A673 (cell line): ENCODE measurements around the gene SH2D3C.

ENCODE experiments used
- EZH2 ChIP-seq: fragments of 200-600 bp; sonication (generic); IDR thresholded peaks from 2 replicates; pipeline ENCODE4 v1.6.1; 2017; ENCODE audit warnings: borderline replicate concordance, low read depth, mild to moderate bottlenecking, mixed read lengths, antibody characterized with exemption, low read length; ENCODE audit not compliant: poor library complexity, severe bottlenecking
- TF ChIP-seq, protein P1 (sequence below): fragments of 300-800, 200-600 bp; sonication (generic); conservative IDR thresholded peaks from 2 replicates; pipeline ENCODE4 v1.5.1; 2017; ENCODE audit warnings: low read depth, mild to moderate bottlenecking, antibody characterized with exemption, low read length, moderate library complexity, mixed read lengths

DNA sequence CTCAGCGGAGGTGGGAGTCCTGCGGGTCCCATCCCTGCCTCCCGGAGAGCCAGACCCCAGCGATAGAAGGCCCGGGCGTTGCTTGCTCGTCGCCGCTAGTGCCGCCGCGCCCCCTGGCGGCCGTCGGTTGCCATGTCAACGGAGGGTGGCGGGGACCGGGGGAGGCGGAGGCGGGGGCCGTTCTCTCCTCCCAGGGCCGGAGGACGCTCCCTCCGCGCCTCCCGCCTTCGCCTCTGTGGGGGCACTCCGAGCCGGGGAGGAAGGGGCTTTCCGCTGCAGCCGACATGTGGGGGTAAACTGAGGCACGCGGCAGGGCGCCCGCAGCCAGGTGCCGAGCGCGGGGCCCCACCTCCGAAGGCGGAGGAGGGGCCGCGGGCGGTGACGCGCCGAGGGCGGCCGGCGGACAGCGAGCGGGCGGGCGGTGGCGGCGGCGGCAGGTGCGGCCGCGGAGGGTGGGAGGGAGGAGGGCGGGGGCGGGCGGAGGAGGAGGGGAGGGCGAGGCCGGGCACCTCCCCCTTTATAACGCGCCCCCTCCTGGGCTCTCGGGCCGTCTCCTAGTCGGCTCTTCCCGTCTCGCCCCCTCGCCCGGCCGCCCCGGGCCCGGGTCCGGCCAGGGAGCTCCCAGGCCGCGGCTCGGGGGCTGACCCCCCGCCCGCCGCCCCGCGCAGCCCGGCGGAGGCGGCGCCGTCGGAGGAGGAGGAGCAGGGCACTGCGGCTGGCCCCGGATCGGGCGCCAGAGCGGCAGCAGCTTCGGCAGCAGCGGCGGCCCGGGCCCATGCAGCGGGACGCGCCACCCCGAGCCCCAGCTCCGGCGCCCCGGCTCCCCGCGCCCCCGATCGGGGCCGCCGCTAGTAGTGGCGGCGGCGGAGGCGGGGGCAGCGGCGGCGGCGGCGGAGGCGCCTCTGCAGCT lies 6.8 kb upstream of the SH2D3C start:
- TF ChIP-seq, protein P1, sequence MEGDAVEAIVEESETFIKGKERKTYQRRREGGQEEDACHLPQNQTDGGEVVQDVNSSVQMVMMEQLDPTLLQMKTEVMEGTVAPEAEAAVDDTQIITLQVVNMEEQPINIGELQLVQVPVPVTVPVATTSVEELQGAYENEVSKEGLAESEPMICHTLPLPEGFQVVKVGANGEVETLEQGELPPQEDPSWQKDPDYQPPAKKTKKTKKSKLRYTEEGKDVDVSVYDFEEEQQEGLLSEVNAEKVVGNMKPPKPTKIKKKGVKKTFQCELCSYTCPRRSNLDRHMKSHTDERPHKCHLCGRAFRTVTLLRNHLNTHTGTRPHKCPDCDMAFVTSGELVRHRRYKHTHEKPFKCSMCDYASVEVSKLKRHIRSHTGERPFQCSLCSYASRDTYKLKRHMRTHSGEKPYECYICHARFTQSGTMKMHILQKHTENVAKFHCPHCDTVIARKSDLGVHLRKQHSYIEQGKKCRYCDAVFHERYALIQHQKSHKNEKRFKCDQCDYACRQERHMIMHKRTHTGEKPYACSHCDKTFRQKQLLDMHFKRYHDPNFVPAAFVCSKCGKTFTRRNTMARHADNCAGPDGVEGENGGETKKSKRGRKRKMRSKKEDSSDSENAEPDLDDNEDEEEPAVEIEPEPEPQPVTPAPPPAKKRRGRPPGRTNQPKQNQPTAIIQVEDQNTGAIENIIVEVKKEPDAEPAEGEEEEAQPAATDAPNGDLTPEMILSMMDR: peak; percentile 94
- TF ChIP-seq EZH2: no peak
